ENCODE measurements around the gene COLEC11.

DNA sequence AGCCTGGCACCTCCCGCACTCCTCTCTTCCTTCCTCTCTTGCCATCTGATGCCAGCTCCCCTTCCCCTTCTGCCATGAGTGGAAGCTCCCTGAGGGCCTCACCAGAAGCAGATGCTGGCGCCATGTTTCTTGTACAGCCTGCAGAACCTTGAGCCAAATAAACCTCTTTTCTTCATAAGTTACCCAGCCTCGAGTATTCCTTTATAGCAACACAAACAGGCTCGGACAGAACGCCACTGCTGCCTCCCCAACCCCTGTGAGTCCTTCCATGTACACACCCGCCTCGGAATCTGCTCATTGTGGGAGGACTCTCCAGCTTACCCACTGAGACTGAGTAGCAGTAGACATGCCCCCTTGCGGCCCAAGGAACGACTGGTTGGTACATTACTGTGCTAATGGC, 28.1 kb upstream of the COLEC11 start:
- TF ChIP-seq CTCF (IDR thresholded peaks at IDR 0.05; ENCODE audit: poor library complexity), result no peak
- TF ChIP-seq EZH2phosphoT487 (IDR thresholded peaks at IDR 0.05; ENCODE audit: low read depth, severe bottlenecking, unreplicated experiment), result no peak
- no peak for TF ChIP-seq EZH2 (IDR thresholded peaks at IDR 0.05; ENCODE audit: borderline replicate concordance)

Data from hepatocyte (in vitro differentiated cells).